ENCODE results near the gene HIRA. TPM values are rescaled to one million over a fixed set of nuclear protein-coding genes. Genes with fewer than 3 reads are reported as not detected.

The HIRA gene
- polyA plus RNA-seq, 3 donors: 35.7 to 37.1 (median 36.0) TPM

DNA sequence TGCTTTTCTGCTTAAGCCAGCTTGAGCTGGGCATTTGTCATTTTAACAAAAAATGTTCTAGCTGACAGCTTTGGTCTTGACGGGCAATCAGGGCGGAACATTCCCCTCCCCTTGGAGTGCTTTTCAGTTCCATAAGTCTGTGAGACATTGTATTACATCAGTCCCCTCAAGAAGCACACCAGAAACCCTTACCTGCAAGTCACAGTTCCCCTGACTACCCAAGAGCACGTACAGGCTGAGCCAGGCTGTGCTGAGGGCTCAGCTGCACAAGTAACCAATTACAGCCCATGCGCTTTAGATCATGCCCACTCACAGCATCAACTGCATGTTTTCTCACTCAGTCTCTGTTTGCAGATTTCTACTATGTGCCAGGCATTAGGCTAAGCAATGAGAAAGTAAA lies 19.1 kb downstream of the HIRA start:
- no peak for DNase-seq

DNA sequence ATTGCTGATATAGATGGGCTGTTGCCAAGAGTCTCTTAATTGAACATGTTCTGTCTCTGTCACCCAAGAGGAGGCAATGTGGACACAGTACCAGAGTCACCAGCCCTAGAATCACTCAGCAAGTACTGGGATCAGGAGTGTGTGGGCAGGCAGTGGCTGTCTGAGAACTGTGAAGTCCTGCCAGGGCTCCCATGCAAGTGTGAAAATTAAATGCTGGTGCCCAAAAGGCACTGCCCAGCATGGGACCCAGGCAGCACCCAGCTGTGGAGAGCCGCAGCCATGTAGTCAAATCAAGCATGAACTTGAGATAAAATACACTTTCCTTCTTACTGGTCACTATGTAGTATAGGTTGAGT lies 19.9 kb downstream of the HIRA start:
- no peak for DNase-seq

GRCh38 chr22:19410941-19411689 lies 20.4 kb downstream of the HIRA start:
- DNase-seq: no peak

- DNase-seq: no peak
These were observed 23.6 kb downstream of the HIRA start for GRCh38 chr22:19407649-19408606.

DNA sequence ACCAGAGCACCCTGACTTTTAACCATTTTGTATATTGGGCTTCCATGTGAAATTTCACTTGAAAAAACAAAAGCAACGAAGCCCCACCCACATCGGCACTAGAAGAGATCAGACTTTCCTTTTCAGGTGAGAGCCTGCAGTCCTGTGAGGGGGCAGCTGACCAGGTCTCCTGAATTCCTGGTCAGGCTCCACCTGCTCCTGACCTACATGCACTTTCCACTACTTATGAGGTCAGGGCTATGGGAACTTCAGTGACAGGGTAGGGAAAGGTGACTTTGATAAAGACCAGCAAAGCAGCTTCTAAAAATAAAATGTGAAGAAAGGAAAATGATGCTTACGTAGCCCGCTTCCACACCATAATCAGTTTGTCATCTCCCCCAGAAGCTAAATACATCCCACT lies 24.7 kb downstream of the HIRA start:
- no peak for DNase-seq

DNA sequence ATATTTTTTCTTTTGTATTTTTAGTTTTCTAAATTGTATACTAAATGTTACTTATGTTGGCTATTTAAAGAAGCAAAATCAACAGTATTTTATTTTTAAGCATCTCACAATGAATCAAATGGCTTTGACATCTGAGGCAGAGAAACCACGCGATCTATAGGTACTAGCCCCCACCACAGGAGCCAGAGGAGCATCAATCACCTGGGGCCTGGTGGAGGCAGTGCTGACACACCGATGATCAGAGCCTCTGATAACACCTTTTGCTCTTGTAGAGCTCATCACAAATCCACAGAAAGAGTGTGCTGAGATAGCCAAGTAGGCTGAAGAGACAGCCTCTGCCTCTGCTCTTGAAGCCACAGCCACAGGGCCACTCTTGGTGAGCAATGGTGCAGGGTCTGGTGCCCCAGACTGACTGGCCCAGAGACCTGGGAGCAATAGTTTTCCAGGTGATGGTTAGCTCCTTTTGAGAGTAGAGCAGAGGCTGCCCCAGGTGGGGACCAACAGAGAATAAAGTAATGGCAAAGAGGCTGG lies 25.2 kb downstream of the HIRA start:
- DNase-seq: no peak

- no peak for DNase-seq
These were observed 25.9 kb downstream of the HIRA start for GRCh38 chr22:19405652-19406051.

- DNase-seq: no peak
These were observed 26.4 kb downstream of the HIRA start for GRCh38 chr22:19405133-19405532.

- DNase-seq: no peak
These were observed 26.9 kb downstream of the HIRA start for GRCh38 chr22:19404676-19405075.

DNA sequence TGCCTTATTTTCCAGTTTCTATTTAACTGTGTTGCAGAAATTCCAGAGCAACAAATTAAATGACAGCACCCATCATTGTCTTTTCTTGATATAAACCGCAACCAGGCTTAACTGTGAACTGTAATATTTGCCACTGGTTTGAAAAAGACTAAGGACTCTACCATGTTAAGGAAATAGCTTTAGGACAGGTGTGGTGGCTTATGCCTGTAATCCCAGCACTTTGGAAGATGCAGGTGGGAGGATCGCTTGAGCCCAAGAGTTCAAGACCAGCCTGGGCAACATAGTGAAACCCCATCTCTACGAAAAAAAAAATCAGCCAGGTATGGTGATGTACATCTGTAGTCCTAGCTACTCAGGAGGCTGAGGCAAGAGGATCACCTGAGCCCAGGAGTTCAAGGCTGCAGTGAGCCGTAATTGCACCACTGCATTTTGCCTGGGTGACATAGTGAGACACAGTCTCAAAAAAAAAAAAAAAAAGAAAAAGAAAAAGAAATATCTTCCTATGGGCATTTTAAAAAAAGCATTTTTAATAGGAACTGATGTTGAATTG lies 28.8 kb downstream of the HIRA start:
- DNase-seq: no peak

- no peak for DNase-seq
These were observed 30.1 kb downstream of the HIRA start for GRCh38 chr22:19401483-19401882.

- DNase-seq: no peak
These were observed 30.7 kb downstream of the HIRA start for GRCh38 chr22:19400881-19401280.

GRCh38 chr22:19398652-19399051 lies 32.9 kb downstream of the HIRA start:
- DNase-seq: no peak

GRCh38 chr22:19398206-19398605 lies 33.3 kb downstream of the HIRA start:
- no peak for DNase-seq

DNA sequence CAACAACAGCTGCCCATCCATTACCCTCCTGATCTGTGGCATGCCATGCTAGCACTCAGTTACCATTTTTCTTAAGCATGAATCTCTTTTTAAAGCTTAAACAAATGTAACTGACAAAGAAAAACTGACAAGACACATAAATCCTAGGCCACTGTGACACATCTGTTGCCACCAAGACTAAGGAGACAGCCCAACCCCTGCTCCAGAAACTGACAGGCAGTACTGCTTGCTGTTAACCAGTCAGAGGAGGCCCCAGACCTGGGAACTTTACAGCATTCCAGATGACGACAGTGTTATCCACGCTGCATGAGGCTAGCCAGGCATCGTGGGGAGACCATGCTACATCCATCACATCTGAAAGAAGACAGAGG lies 33.8 kb downstream of the HIRA start:
- DNase-seq: no peak

DNA sequence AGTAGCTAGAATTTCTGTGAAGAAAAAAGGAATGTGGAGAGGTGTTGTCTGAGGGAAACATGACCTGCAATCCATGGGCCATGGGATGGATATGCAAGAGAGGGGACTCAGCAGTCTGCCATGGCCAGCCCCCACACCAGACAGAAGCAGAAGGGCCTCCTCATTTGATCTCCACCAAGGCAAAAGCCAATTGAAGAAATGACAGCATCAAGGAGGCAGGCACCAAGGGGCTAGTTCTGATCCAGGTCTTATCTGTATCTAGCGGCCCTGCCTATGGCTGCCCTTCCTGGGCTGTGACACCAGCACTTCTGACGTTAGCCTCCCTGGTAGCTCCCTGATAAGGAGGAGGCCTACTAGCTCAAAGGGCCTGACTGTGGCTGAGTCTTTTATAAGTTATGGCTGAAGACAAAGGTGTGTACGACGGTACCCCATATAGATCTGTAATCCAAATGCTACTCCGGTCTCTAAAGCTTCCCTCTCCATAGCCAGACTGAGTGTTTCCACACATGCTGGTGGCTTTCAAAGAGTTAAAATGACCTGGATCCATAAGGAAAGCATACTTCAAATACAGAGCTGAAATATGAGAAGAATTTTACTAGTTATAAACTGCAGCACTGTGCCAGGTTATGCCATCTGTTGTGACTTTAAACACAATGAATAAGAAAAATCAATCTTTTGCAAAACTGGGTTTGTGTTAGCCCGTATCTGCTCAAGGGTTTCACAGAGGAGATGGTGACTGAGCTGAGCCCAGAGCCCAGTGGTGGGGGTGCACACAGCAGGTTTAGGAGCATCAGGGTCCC lies 34.4 kb downstream of the HIRA start:
- DNase-seq: no peak

GRCh38 chr22:19396561-19396933 lies 35.0 kb downstream of the HIRA start:
- DNase-seq: no peak

DNA sequence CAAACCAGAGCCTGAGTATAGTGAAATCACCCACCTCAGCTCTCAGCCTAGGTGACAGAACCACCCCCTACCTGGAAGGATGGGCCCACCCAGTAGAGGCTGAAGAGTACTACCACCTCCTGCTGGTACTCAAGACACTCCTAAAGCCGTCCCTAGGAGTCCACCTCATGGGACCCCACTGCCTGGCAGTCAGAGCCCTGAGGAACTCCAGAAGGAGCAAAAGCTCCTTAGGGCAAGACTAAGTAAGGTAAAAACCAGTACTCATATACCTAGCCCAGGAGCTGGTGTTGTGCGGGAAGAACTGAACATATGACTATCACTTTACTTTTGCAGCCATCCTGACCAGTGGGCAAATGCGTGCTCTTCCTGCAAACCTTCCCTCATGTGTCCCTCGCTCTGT lies 36.3 kb downstream of the HIRA start:
- DNase-seq: no peak

DNA sequence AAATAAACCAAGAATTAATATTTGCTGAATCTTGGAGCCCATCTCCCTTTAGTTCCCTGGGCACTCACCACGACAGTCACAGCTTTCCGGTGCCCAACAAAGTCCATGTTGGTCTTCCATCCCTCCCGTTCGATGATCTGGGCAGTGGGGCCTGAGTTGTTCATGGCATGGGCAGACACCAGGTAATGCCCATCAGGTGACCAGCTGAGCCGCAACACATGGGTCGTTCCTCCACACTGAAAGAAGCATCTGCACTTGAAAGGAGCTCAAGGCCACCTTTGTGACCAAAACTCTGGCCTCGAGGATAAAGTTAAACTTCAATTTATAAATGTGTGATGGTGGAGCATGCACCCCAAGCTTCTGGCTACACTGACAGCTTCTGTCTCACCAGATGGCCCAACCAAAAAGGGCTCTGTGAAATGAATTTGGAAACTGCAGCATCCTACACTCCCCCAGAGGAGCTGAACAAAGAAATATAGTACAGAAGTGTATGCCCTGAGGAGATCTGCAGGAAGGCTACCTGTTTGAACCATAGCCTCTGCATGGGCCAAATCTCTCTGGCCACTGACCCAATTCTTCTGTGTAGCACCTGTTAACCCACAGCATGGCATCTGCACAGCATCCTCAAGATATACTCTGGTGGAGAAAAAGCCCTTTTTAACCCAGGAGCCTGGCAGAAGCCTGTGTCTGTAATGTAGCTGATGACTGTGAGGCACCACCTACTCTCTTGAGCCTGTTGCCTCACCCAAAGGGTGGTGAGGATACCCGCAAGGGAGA lies 37.1 kb downstream of the HIRA start:
- DNase-seq: no peak

DNA sequence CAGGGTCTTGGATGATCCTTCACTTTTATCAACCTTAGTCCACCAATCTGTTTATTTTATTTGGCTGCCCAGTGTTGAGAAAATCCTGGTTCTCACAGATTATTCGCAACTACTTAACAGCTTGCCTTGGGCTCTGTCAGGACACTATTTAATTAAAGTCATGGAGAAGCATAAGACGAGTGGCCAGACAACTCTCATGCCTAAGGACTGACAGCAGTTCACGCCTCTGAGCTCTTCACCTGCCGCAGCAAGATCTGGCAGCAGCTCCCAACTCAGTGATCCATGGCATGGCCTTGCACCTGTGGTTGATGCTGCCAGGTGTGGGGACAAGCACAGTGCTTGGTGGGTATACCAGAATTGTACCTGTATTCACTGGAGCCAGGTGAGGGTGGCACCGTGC lies 37.8 kb downstream of the HIRA start:
- DNase-seq: no peak

DNA sequence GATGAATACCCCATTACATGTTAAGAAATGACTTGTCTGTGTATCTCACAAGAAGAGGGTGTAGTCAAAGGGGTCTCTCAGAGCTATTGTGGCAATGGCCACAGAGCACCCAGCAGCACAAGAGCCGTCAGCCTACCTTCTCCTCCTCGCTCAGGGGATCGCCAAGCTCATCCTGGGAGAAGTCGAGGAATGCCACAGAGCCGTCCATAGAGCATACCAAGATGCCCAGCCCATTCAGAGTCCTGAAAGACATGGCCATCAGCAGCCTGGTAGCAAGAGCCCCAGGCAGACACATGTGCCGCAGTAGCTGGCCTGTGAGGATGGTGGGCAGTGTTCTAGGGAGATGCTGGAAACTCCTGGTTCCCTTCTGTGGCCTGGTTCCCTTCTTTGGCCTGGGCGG lies 44.0 kb downstream of the HIRA start:
- DNase-seq: no peak
